A673 (cell line): Measurements from ENCODE around the gene CFLAR.

Source experiments
- CTCF ChIP-seq: fragments of 300-800, 200-600 bp; sonication (generic); conservative IDR thresholded peaks from 2 replicates; pipeline ENCODE4 v1.5.1; 2017; ENCODE audit warnings: low read depth, mild to moderate bottlenecking, antibody characterized with exemption, low read length, moderate library complexity, mixed read lengths
- EZH2 ChIP-seq: fragments of 200-600 bp; sonication (generic); IDR thresholded peaks from 2 replicates; pipeline ENCODE4 v1.6.1; 2017; ENCODE audit warnings: borderline replicate concordance, low read depth, mild to moderate bottlenecking, mixed read lengths, antibody characterized with exemption, low read length; ENCODE audit not compliant: poor library complexity, severe bottlenecking

GRCh38 chr2:201205515-201205849 lies 89.5 kb downstream of the CFLAR start:
- TF ChIP-seq CTCF (no peak), EZH2 (no peak)
